GM12878 (cell line): ENCODE measurements around the gene TMEM255B. TPM values are rescaled to one million over a fixed set of nuclear protein-coding genes. Genes with fewer than 3 reads are reported as not detected.

Experiments used
- ATAC-seq: fragments of 200-7000 bp; cut with Tn5 transposase; 3 replicates; pipeline ENCODE4 v1.9.1; 2020; ENCODE audit warnings: mild to moderate bottlenecking, moderate library complexity
- BruUV-seq: library from RNA; stranded (reverse); fragments of 400-500 nt; replicated peaks from 2 replicates; lab custom pipeline; 2021; lab: Mats Ljungman, UMichigan
- CTCF ChIA-PET: fragments of 300-600 bp; sonication (Branson Sonifier 250); formaldehyde crosslinking; extraction: SDS; loops from one replicate; lab custom pipeline; 2021; ENCODE audit warnings: inconsistent platforms; lab: Yijun Ruan, JAX
- POLR2A ChIA-PET: fragments of 350-600 bp; formaldehyde crosslinking; extraction: SDS; loops from one replicate; lab custom pipeline; 2021; ENCODE audit warnings: inconsistent platforms; lab: Charles Lee
- RAD21 ChIA-PET: fragments of 300-600 bp; sonication (Branson Sonifier 250); formaldehyde crosslinking; loops from one replicate; lab custom pipeline; 2023; ENCODE audit warnings: antibody characterized with exemption; ENCODE audit not compliant: unreplicated experiment; lab: Charles Lee
- SMC1A ChIA-PET: fragments of 300-600 bp; sonication (Branson Sonifier 250); formaldehyde crosslinking; loops from one replicate; lab custom pipeline; 2023; ENCODE audit not compliant: unreplicated experiment, uncharacterized antibody; lab: Charles Lee
- DNase-seq: peaks from one replicate; pipeline ENCODE4 v3.0.0-alpha.2; 2011; ENCODE audit warnings: low read depth, low spot score
- FAIRE-seq: peaks from 3 replicates; lab custom pipeline; 2011; peaks lifted over from hg19 to GRCh38; lab: Jason Lieb, UNC
- H2AFZ ChIP-seq: 2 replicates; pipeline ENCODE4 v1.6.0; 2011; ENCODE audit warnings: low read depth, low read length, control low read depth; ENCODE audit not compliant: control insufficient read depth
- H3K27ac ChIP-seq: 2 replicates; pipeline ENCODE4 v1.5.1; 2011; ENCODE audit warnings: control low read depth; ENCODE audit not compliant: control insufficient read depth, insufficient read depth
- H3K27me3 ChIP-seq, 2 experiments: replicated peaks in 1 of 2; 2 replicates each; pipeline versions ENCODE4 v1.6.0 to v1.6.1; 2011; ENCODE audit warnings: low read length in 1 of 2; ENCODE audit not compliant: control insufficient read depth in 2 of 2, insufficient read depth in 2 of 2
- H3K36me3 ChIP-seq, 2 experiments: 2 replicates each; pipeline ENCODE4 v1.5.1; 2011; ENCODE audit warnings: low read length in 1 of 2; ENCODE audit not compliant: control insufficient read depth in 2 of 2, insufficient read depth in 2 of 2
- H3K4me1 ChIP-seq: 2 replicates; pipeline ENCODE4 v1.6.1; 2011; ENCODE audit warnings: mild to moderate bottlenecking, low read length, moderate library complexity, mixed read lengths; ENCODE audit not compliant: control insufficient read depth, insufficient read depth
- H3K4me2 ChIP-seq: 2 replicates; pipeline ENCODE4 v1.6.0; 2011; ENCODE audit warnings: control low read depth; ENCODE audit not compliant: control insufficient read depth, insufficient read depth
- H3K4me3 ChIP-seq: fragments of 200-600 bp; sonication (generic); 2 replicates; pipeline ENCODE4 v1.5.1; 2016
- H3K79me2 ChIP-seq: 2 replicates; pipeline ENCODE4 v1.6.0; 2011; ENCODE audit warnings: low read length; ENCODE audit not compliant: control insufficient read depth, insufficient read depth
- H3K9ac ChIP-seq: 2 replicates; pipeline ENCODE4 v1.8.0; 2011; ENCODE audit warnings: low read length, control low read depth, mixed read lengths; ENCODE audit not compliant: control insufficient read depth, insufficient read depth
- H3K9me3 ChIP-seq: replicated peaks from 3 replicates; pipeline ENCODE4 v1.5.1; 2011; ENCODE audit warnings: mild to moderate bottlenecking, low read length; ENCODE audit not compliant: control insufficient read depth, insufficient read depth
- H4K20me1 ChIP-seq: 2 replicates; pipeline ENCODE4 v1.6.0; 2011; ENCODE audit not compliant: control insufficient read depth, insufficient read depth
- ATF7 ChIP-seq: fragments of 450-650 bp; IDR thresholded peaks from 2 replicates; pipeline ENCODE4 v1.6.1; 2016; ENCODE audit warnings: low read depth, mild to moderate bottlenecking
- CREB1 ChIP-seq: IDR thresholded peaks from 2 replicates; pipeline ENCODE4 v1.6.1; 2012; ENCODE audit warnings: low read depth, mild to moderate bottlenecking, inconsistent platforms
- CTCF ChIP-seq, 3 experiments: IDR thresholded peaks in 2 of 3; conservative IDR thresholded peaks in 1 of 3; 2 replicates each; pipeline ENCODE4 v1.5.1; 2011; ENCODE audit warnings: low read depth in 3 of 3, low read length in 3 of 3, mild to moderate bottlenecking in 3 of 3, control low read depth in 2 of 3, moderate library complexity in 2 of 3, inconsistent platforms in 1 of 3, mixed read lengths in 1 of 3; ENCODE audit not compliant: control insufficient read depth in 2 of 3, insufficient read depth in 1 of 3; ENCODE audit errors: extremely low read depth in 1 of 3
- DPF2 ChIP-seq: fragments of 450-650 bp; IDR thresholded peaks from 2 replicates; pipeline ENCODE4 v1.6.1; 2017; ENCODE audit warnings: mild to moderate bottlenecking
- ETV6 ChIP-seq, 2 experiments: fragments of 450-650 bp in 1 of 2; IDR thresholded peaks in 1 of 2; conservative IDR thresholded peaks in 1 of 2; 2 replicates each; pipeline ENCODE4 v1.6.1; 2014; ENCODE audit warnings: antibody characterized with exemption in 1 of 2, borderline replicate concordance in 1 of 2, low read depth in 1 of 2, mild to moderate bottlenecking in 1 of 2, moderate library complexity in 1 of 2
- FOXK2 ChIP-seq: fragments of 450-650 bp; IDR thresholded peaks from 2 replicates; pipeline ENCODE4 v1.6.1; 2017; ENCODE audit warnings: mild to moderate bottlenecking, moderate library complexity
- JUND ChIP-seq: IDR thresholded peaks from 2 replicates; pipeline ENCODE4 v1.6.1; 2012; ENCODE audit warnings: low read depth, mild to moderate bottlenecking, low read length, improper control_type of control experiment, moderate library complexity
- USF2 ChIP-seq: IDR thresholded peaks from 2 replicates; pipeline ENCODE4 v1.6.1; 2011; ENCODE audit warnings: low read depth, low read length, improper control_type of control experiment, borderline replicate concordance
- WGBS: methylation state at CpG from one replicate; pipeline ENCODE4 v1.1.6; 2016; ENCODE audit warnings: low lambda C conversion rate; ENCODE audit not compliant: insufficient replicate concordance, insufficient coverage; ENCODE audit errors: missing lambda C conversion rate; 5-methylcytosine and 5-hydroxymethylcytosine counted together
- in situ Hi-C: fragments of 300-500 bp; cut with MboI; formaldehyde crosslinking; loops from 9 replicates; pipeline ENCODE4 v1.14.3; 2018; ENCODE audit warnings: mixed read lengths
- intact Hi-C: fragments of 100-400 bp; cut with micrococcal nuclease; formaldehyde crosslinking; loops from one replicate; pipeline ENCODE4 v1.14.2; 2022; ENCODE audit not compliant: unreplicated experiment
- polyA plus RNA-seq, 11 experiments: library from polyadenylated mRNA; depleted of rRNA in 4 of 11; unstranded in 6 of 11; stranded (reverse) in 5 of 11; fragments of >200 nt; fragmentation: Nextera tagmentation in 4 of 11; fragmentation: Illumina TruSeq in 1 of 11; extraction: Ambion mirVana in 4 of 11; extraction: Trizol in 1 of 11; gene quantifications; 1 replicate in 1 of 11; 2 replicates in 10 of 11; pipeline versions ENCODE4 v1.2.1 to v1.2.3, GENCODE V29; 2011 to 2016; ENCODE audit warnings: inconsistent platforms in 2 of 11, missing spikeins in 2 of 11, low read depth in 1 of 11
- total RNA-seq, 4 experiments: library from RNA; depleted of rRNA in 3 of 4; stranded (reverse); fragments of >200 nt in 3 of 4; fragmentation: Illumina TruSeq in 1 of 4; extraction: Trizol in 1 of 4; gene quantifications; 2 replicates each; pipeline versions ENCODE4 v1.2.1 to v1.2.3, GENCODE V29; 2013 to 2021
- TF ChIP-seq, protein P1 (sequence below): fragments of 450-650 bp; IDR thresholded peaks from 2 replicates; pipeline ENCODE4 v1.6.1; 2017; ENCODE audit warnings: antibody characterized with exemption, mild to moderate bottlenecking, moderate library complexity

Gene TMEM255B
- total and polyA plus RNA-seq, 10 of the 15 experiments (the other 5 are each of a cell fraction or from before 2014, with no cell fraction given): 0.04 to 0.62 (median 0.13) TPM; not detected in 3

DNA sequence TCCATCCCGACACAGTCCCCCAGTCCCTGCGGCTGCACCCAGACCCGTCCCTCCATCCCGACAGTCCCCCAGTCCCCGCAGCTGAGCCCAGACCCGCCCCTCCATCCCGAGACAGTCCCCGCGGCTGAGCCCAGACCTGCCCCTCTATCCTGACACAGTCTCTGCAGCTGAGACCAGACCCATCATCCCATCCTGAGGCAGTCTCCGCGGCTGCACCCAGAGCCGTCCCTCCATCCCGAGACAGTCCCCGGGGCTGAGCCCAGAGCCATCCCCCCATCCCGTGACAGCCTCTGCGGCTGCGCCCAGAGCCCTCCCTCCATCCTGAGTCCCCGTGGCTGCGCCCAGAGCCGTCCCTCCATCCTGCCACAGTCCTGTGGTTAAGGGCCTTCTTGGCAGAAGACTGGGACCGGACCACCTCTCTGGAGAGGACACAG lies 28.8 kb upstream of the TMEM255B start (continued):
- TF ChIP-seq USF2 (no peak), DPF2 (no peak), ATF7 (no peak), CREB1 (no peak), JUND (no peak), FOXK2 (no peak)
- TF ChIP-seq, protein P1, sequence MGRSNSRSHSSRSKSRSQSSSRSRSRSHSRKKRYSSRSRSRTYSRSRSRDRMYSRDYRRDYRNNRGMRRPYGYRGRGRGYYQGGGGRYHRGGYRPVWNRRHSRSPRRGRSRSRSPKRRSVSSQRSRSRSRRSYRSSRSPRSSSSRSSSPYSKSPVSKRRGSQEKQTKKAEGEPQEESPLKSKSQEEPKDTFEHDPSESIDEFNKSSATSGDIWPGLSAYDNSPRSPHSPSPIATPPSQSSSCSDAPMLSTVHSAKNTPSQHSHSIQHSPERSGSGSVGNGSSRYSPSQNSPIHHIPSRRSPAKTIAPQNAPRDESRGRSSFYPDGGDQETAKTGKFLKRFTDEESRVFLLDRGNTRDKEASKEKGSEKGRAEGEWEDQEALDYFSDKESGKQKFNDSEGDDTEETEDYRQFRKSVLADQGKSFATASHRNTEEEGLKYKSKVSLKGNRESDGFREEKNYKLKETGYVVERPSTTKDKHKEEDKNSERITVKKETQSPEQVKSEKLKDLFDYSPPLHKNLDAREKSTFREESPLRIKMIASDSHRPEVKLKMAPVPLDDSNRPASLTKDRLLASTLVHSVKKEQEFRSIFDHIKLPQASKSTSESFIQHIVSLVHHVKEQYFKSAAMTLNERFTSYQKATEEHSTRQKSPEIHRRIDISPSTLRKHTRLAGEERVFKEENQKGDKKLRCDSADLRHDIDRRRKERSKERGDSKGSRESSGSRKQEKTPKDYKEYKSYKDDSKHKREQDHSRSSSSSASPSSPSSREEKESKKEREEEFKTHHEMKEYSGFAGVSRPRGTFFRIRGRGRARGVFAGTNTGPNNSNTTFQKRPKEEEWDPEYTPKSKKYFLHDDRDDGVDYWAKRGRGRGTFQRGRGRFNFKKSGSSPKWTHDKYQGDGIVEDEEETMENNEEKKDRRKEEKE: no peak

GRCh38 chr13:113730831-113731191 lies 28.2 kb upstream of the TMEM255B start:
- TF ChIP-seq CTCF (IDR thresholded peaks at IDR 0.05 in 2 of 3, conservative IDR thresholded peaks at IDR 0.05 in 1 of 3; ENCODE audit: control insufficient read depth in 2 of 3, extremely low read depth in 1 of 3, insufficient read depth in 1 of 3, low read depth in 3 of 3, low read length in 3 of 3): peak in 1 of 3 experiments; percentile 15; a peak in 1 of 6 replicates
- TF ChIP-seq ETV6 (conservative IDR thresholded peaks at IDR 0.05 in 1 of 2, IDR thresholded peaks at IDR 0.05 in 1 of 2; ENCODE audit: borderline replicate concordance in 1 of 2, low read depth in 1 of 2): no peak
- CTCF ChIA-PET: no interaction called here
- Histone ChIP-seq H3K27ac (no peak overlapping the region), H3K4me1 (no peaks in the 10 kb centered on the region), H3K36me3 (no peaks in the 10 kb centered on the region), H3K4me3 (no peak overlapping the region), H4K20me1 (no peaks in the 10 kb centered on the region), H3K9ac (no peak overlapping the region), H3K27me3 (no peaks in the 10 kb centered on the region; a peak in 1 of 4 replicates), H3K79me2 (no peaks in the 10 kb centered on the region), H3K4me2 (no peak overlapping the region), H2AFZ (no peak overlapping the region), H3K9me3 (no peaks in the 10 kb centered on the region; the same call in 2 of the 3 replicates)
- FAIRE-seq: no peak
- POLR2A ChIA-PET: no interaction called here
- in situ Hi-C loops: no loop called here
- no TSS peak for BruUV-seq
- 67% methylated on average over 4 of the region's 4 CpGs for WGBS
- SMC1A ChIA-PET: no interaction called here
- ATAC-seq: no peak
- RAD21 ChIA-PET: no interaction called here
- DNase-seq: no peak
- intact Hi-C loops: no loop called here
